Stimulated activated CD8-positive, alpha-beta memory T cell treated with anti-CD3 and anti-CD28 coated beads, Interleukin-15, amount 100 ng/mL, for 48 hours (primary cell): ENCODE measurements around the gene HPSE2.

Experiments
- DNase-seq, 2 donors: peaks; one replicate each; pipeline ENCODE4 v3.0.0-alpha.2; 2020; ENCODE audit warnings: low read depth in 2 of 2

Gene HPSE2

GRCh38 chr10:98465866-98466265 lies 769.8 kb downstream of the HPSE2 start:
- DNase-seq = no peak

- no peak for DNase-seq
These were observed 771.5 kb downstream of the HPSE2 start for GRCh38 chr10:98463976-98464754.

- DNase-seq = no peak
These were observed 772.6 kb downstream of the HPSE2 start for GRCh38 chr10:98463016-98463415.

GRCh38 chr10:98461500-98461842 lies 774.2 kb downstream of the HPSE2 start:
- DNase-seq = no peak

- no peak for DNase-seq
These were observed 774.7 kb downstream of the HPSE2 start for GRCh38 chr10:98460837-98461499.

GRCh38 chr10:98458809-98459784 lies 776.6 kb downstream of the HPSE2 start:
- DNase-seq = no peak

GRCh38 chr10:98457721-98458120 lies 777.9 kb downstream of the HPSE2 start:
- no peak for DNase-seq

- no peak for DNase-seq
These were observed 778.8 kb downstream of the HPSE2 start for GRCh38 chr10:98456686-98457482.

GRCh38 chr10:98456043-98456570 lies 779.5 kb downstream of the HPSE2 start:
- no peak for DNase-seq

GRCh38 chr10:98453729-98454128 lies 781.9 kb downstream of the HPSE2 start:
- DNase-seq = no peak

- no peak for DNase-seq
These were observed 785.0 kb downstream of the HPSE2 start for GRCh38 chr10:98450618-98451017.

GRCh38 chr10:98449287-98449686 lies 786.4 kb downstream of the HPSE2 start:
- DNase-seq = no peak

GRCh38 chr10:98446661-98447221 lies 788.9 kb downstream of the HPSE2 start, which contains the start of gene HPS1:
TSS of gene HPS1 (minus strand) at chr10:98446935. CDS start at chr10:98443240, 3,695 bp downstream.
- peak; percentile 77 to 80 for DNase-seq

- peak in 1 of 2 donors; percentile 23 for DNase-seq
These were observed 789.4 kb downstream of the HPSE2 start for GRCh38 chr10:98446151-98446660.

- DNase-seq = no peak
These were observed 790.3 kb downstream of the HPSE2 start for GRCh38 chr10:98445200-98445812.

- no peak for DNase-seq
These were observed 791.2 kb downstream of the HPSE2 start for GRCh38 chr10:98444314-98445006.

- DNase-seq = no peak
These were observed 796.9 kb downstream of the HPSE2 start for GRCh38 chr10:98438715-98439114.

GRCh38 chr10:98436704-98437103 lies 798.9 kb downstream of the HPSE2 start:
- DNase-seq = no peak

- DNase-seq = no peak
These were observed 800.5 kb downstream of the HPSE2 start for GRCh38 chr10:98435178-98435577.
